GM23338 (cell line): ENCODE data around the gene TMEM237.

Experiments
- CREB1 ChIP-seq: fragments of 250-450 bp; sonication (Bioruptor Pico); IDR thresholded peaks from 2 replicates; pipeline ENCODE4 v1.5.0; 2020; ENCODE audit warnings: low read depth, mild to moderate bottlenecking, moderate library complexity
- CTCF ChIP-seq, 2 experiments: fragments of 200-600 bp in 1 of 2; sonication (generic) in 1 of 2; conservative IDR thresholded peaks; 2 replicates each; pipeline versions ENCODE4 v1.5.1 to v1.6.1; 2016 to 2017; ENCODE audit warnings: antibody characterized with exemption in 2 of 2, low read depth in 2 of 2, mild to moderate bottlenecking in 2 of 2, moderate library complexity in 1 of 2
- EZH2 ChIP-seq: fragments of 200-600 bp; sonication (generic); IDR thresholded peaks from one replicate; pipeline ENCODE4 v1.8.0; 2017; ENCODE audit warnings: antibody characterized with exemption, mild to moderate bottlenecking, low read depth; ENCODE audit not compliant: unreplicated experiment
- POLR2AphosphoS5 ChIP-seq: IDR thresholded peaks from 2 replicates; pipeline ENCODE4 v1.6.1; 2016; ENCODE audit warnings: antibody characterized with exemption, low read depth
- REST ChIP-seq: IDR thresholded peaks from one replicate; pipeline ENCODE4 v1.6.1; 2018; ENCODE audit warnings: antibody characterized with exemption; ENCODE audit not compliant: unreplicated experiment

GRCh38 chr2:201618744-201619662 lies 24.3 kb downstream of the TMEM237 start:
- TF ChIP-seq POLR2AphosphoS5 (no peak), CTCF (conservative IDR thresholded peaks at IDR 0.05; ENCODE audit: low read depth in 2 of 2) (peak; percentile 27 to 72), EZH2 (no peak), CREB1 (CRISPR knock-in tag) (no peak), REST (no peak)
